ENCODE measurements around the gene TCF3.

DNA sequence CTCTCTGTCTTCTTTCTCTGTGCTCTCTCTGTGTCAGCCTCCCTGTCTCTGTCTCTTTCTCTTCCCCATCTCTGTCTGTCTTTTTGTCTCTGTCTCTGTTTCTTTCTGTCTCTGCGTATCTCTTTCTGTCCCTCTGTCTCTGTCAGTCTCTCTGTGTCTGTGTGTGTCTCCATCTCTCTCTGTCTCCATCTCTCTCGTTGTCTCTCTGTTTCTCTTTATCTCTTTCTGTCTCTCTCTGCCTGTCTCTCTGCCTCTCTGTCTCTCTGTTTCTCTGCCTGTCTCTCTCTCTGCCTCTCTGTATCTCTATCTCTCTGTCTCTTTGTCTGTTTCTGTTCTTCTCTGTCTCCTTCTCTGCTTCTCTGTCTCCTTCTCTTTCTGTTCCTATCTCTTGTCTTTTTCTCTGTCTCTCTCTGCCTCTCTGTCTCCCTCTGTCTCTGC lies 15.7 kb upstream of the TCF3 start:
- TF ChIP-seq STAT3 (IDR thresholded peaks at IDR 0.05; ENCODE audit: low read depth, low read length) (no peak), SP1 (IDR thresholded peaks at IDR 0.05; ENCODE audit: low read depth, low read length) (no peak), POLR2A (IDR thresholded peaks at IDR 0.05; ENCODE audit: low read depth, low read length) (no peak), ETV6 (conservative IDR thresholded peaks at IDR 0.05 in 1 of 2, IDR thresholded peaks at IDR 0.05 in 1 of 2; ENCODE audit: borderline replicate concordance in 1 of 2, low read depth in 1 of 2) (no peak), HDAC2 (IDR thresholded peaks at IDR 0.05) (no peak), MYC (IDR thresholded peaks at IDR 0.05; ENCODE audit: insufficient read depth, insufficient read length, insufficient replicate concordance, low read length, severe bottlenecking) (no peak), NFYB (IDR thresholded peaks at IDR 0.05; ENCODE audit: insufficient read depth, low read depth, low read length) (no peak), BCL11A (IDR thresholded peaks at IDR 0.05; ENCODE audit: low read depth, low read length) (no peak), CREB1 (IDR thresholded peaks at IDR 0.05; ENCODE audit: low read depth) (no peak), POU2F2 (IDR thresholded peaks at IDR 0.05; ENCODE audit: borderline replicate concordance, low read depth, low read length) (no peak), YY1 (IDR thresholded peaks at IDR 0.05; ENCODE audit: low read depth, low read length) (no peak)
- TF ChIP-seq, protein P1, sequence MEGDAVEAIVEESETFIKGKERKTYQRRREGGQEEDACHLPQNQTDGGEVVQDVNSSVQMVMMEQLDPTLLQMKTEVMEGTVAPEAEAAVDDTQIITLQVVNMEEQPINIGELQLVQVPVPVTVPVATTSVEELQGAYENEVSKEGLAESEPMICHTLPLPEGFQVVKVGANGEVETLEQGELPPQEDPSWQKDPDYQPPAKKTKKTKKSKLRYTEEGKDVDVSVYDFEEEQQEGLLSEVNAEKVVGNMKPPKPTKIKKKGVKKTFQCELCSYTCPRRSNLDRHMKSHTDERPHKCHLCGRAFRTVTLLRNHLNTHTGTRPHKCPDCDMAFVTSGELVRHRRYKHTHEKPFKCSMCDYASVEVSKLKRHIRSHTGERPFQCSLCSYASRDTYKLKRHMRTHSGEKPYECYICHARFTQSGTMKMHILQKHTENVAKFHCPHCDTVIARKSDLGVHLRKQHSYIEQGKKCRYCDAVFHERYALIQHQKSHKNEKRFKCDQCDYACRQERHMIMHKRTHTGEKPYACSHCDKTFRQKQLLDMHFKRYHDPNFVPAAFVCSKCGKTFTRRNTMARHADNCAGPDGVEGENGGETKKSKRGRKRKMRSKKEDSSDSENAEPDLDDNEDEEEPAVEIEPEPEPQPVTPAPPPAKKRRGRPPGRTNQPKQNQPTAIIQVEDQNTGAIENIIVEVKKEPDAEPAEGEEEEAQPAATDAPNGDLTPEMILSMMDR (IDR thresholded peaks at IDR 0.05 in 2 of 3, conservative IDR thresholded peaks at IDR 0.05 in 1 of 3; ENCODE audit: control insufficient read depth in 2 of 3, extremely low read depth in 1 of 3, insufficient read depth in 1 of 3, low read depth in 3 of 3, low read length in 3 of 3) = no peak

Data from GM12878 (cell line).